ENCODE measurements around the gene GNB4.

GNB4 gene

GRCh38 chr3:179432451-179432850 is 18.8 kb downstream of the GNB4 start:
- no peak for DNase-seq

- DNase-seq: no peak
These were observed 19.2 kb downstream of the GNB4 start for GRCh38 chr3:179432021-179432420.

- DNase-seq: no peak
These were observed 20.9 kb downstream of the GNB4 start for GRCh38 chr3:179430277-179430870.

- DNase-seq: no peak
These were observed 22.3 kb downstream of the GNB4 start for GRCh38 chr3:179428876-179429548.

DNA sequence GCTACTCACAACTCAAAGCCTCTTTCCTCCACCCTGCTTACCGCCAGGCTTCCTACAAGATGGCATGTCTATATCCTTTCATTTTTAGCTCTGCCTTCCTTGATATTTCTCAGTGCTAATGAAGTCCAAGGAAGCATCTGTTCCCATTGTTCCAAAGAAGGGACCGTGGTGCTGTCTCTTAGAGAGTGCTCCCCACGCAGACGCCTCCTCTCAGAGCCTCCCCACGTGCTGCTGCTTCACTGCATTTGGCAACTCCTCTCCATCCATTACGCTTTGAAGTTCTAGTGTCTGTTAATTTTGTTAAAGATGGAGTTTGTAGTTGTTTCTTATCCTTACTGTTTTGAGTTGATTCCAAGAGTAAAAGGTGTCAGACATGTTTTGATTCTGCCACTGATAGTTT is 26.2 kb downstream of the GNB4 start:
- DNase-seq: no peak

GRCh38 chr3:179421500-179421899 is 29.8 kb downstream of the GNB4 start:
- DNase-seq: peak; percentile 36

- DNase-seq: no peak
These were observed 32.7 kb downstream of the GNB4 start for GRCh38 chr3:179418610-179419009.

GRCh38 chr3:179416681-179417080 is 34.6 kb downstream of the GNB4 start:
- DNase-seq: peak; percentile 81

DNA sequence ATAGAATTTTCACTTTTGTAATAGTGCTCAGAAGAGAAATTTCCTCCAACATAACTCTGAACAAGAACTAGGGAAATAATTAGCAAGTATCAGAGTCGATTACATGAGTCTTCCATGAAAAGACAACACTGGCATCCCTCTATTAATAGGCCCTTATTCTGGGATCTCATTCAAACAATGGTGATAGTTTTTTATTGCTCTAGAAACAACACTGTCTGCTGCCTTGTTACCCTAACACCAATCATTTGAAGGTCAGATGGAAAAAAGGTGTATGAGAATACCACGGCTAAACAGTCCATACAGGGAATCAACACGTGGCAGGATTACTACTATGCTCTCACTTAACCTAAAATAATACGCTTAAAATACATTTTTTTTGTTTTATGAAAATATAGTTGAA is 35.9 kb downstream of the GNB4 start:
- DNase-seq: no peak

DNA sequence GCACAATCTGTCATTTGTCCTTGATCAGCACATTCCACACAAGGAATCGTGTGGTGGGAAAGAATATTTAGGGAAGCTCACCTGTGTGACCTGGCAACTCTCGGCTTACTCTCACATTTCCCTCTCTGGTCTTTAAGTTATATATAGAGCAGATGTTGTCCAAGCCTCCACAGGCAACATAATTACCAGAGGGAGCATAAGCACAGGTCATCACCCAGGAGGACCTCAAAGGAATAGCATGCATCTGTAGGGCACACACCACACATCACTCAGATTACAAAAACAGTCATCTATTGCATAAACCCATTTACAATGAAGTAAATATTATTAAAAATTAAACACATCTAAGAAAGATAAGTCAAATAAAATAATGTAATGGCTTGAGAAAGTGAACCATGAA is 36.5 kb downstream of the GNB4 start:
- no peak for DNase-seq

- no peak for DNase-seq
These were observed 40.3 kb downstream of the GNB4 start for GRCh38 chr3:179410999-179411398.

- DNase-seq: peak; percentile 57
These were observed 40.9 kb downstream of the GNB4 start for GRCh38 chr3:179410331-179410730.

- no peak for DNase-seq
These were observed 47.0 kb downstream of the GNB4 start for GRCh38 chr3:179404307-179404706.

DNA sequence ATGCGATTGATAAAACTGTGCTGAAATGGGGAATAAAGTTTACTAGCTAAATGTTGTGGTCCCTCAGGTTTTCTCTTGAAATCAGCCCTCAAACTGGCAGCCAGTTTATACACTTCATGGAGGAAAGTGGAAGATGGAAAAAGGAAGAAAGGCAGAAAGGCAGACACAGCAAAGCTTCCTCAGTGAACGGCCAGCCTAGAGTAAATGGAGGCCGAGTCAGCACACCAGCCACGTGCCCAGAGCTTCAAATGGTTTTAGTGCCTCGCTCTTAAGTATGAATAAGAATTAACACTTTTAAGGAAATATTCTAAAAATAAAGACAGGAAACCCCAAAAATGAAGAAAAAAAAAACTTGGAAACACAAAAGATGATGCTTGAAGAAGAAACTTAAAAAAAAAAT is 48.3 kb downstream of the GNB4 start:
- no peak for DNase-seq

- peak; percentile 29 for DNase-seq
These were observed 49.7 kb downstream of the GNB4 start for GRCh38 chr3:179401561-179401960.

- peak; percentile 78 for DNase-seq
These were observed 52.6 kb downstream of the GNB4 start for GRCh38 chr3:179398574-179399231.

- no peak for DNase-seq
These were observed 59.4 kb downstream of the GNB4 start for GRCh38 chr3:179391906-179392305.

DNA sequence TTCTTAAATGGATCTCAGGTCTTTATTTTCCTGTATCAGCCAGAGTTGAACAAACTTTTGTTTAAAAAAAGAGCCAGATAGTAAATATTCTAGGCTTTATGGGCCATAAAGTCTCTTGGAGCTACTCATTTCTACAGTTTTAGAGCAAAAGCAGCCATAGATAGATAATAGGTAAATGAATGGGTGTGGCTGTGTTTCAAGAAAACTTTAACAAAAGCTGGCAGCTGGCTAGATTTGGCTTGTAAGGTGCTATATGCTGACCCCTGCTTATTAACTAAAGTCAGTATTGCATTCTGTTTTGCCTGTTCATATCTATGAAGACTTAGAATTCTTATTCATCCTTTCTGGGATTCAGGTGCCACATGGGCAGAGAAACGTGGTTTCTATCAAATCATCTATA is 74.8 kb downstream of the GNB4 start:
- no peak for DNase-seq

- DNase-seq: no peak
These were observed 75.9 kb downstream of the GNB4 start for GRCh38 chr3:179375091-179375999.

DNA sequence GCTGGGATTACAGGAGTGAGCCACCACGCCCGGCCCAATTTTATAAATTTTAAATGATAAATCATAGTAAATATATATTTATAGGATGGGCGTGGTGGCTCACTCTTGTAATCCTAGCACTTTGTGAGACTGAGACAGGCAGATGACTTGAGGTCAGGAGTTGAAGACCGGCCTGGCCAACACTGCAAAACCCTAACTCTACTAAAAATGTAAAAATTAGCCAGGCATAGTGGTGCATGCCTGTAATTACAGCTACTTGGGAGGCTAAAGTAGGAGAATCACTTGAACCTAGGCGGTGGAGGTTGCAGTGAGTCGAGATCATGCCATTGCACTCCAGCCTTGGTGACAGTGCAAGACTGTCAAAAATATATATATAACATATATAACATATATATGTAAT is 77.3 kb downstream of the GNB4 start:
- DNase-seq: no peak

DNA sequence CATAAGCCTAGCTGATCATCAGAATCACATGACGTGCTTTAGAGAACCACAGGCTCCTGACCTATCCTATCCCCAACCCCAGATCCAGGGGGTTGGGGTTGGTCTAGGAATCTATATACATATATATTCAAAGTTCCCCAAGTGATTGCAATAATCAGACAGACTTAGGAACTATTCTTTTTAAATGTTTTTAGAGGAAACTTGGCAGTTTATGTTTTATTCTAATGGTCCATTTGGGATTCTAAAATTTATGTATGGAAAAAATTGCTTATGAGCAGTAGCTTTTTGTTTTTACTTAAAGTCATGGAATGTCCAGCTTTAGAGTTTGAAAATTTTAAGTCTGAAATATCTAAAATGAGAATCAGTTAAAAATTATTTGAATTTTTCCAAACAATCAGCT is 81.6 kb downstream of the GNB4 start:
- DNase-seq: no peak

DNA sequence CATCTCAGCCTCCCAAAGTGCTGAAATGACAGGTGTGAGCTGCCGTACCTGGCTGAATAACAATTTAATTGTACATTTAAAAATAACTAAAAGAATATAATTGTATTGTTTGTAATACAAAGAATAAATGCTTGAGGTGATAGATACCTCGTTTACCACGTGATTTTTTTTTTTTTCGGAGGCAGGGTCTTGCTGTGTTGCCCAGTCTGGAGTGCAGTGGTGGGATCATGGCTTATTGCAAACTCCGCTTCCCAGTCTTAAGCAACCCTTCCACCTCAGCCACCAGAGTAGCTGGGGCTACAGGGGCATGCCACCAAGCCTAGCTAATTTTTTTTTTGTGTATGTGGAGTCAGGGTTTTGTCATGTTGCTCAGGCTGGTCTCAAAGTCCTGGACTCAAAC is 87.9 kb downstream of the GNB4 start:
- no peak for DNase-seq

GRCh38 chr3:179355996-179356395 is 95.3 kb downstream of the GNB4 start:
- no peak for DNase-seq
